Gastrocnemius medialis (tissue), 4 donors: Measurements from ENCODE around the gene ENKD1.

Experiments
- POLR2A ChIP-seq, 2 donors: fragments of 450-650 bp; IDR thresholded peaks; one replicate each; pipeline ENCODE4 v1.6.1; 2017; ENCODE audit warnings: antibody characterized with exemption in 2 of 2, mild to moderate bottlenecking in 2 of 2, moderate library complexity in 2 of 2
- TF ChIP-seq, protein P1 (sequence below), 5 experiments: fragments of 450-650 bp in 3 of 5; fragments of 200-600 bp in 2 of 5; sonication (generic) in 2 of 5; IDR thresholded peaks in 4 of 5; conservative IDR thresholded peaks in 1 of 5; 1 replicate in 4 of 5; 2 replicates in 1 of 5; pipeline ENCODE4 v1.5.1; 2016 to 2019; ENCODE audit warnings: antibody characterized with exemption in 5 of 5, mild to moderate bottlenecking in 3 of 5, moderate library complexity in 3 of 5

DNA sequence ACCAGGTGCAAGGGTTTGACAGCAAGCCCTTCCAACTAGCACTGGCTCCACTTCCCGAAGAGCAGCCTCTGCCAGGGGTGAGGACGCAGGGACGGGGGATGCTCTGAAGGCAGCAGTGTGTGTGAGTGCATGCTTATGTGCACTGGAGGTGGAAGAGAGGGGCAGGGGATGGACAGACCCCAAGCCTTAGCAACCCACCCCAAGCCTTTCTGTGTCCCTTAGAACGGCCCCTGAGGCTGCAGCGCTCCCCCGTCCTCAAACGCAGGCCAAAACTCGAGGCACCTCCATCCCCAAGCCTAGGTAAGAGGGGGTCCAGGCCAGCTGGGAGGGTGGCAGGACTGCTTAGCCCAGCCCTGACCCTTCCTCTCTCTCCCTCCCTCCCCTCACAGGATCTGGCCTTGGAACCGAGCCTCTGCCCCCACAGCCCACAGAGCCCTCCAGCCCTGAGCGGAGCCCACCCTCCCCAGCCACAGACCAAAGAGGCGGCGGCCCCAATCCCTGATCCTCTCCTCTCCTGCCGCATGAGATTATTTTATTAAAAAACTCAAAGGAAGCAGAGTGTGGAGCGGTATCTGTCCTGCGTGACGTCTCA, 9.4 kb downstream of the ENKD1 start:
- TF ChIP-seq, protein P1, sequence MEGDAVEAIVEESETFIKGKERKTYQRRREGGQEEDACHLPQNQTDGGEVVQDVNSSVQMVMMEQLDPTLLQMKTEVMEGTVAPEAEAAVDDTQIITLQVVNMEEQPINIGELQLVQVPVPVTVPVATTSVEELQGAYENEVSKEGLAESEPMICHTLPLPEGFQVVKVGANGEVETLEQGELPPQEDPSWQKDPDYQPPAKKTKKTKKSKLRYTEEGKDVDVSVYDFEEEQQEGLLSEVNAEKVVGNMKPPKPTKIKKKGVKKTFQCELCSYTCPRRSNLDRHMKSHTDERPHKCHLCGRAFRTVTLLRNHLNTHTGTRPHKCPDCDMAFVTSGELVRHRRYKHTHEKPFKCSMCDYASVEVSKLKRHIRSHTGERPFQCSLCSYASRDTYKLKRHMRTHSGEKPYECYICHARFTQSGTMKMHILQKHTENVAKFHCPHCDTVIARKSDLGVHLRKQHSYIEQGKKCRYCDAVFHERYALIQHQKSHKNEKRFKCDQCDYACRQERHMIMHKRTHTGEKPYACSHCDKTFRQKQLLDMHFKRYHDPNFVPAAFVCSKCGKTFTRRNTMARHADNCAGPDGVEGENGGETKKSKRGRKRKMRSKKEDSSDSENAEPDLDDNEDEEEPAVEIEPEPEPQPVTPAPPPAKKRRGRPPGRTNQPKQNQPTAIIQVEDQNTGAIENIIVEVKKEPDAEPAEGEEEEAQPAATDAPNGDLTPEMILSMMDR (IDR thresholded peaks at IDR 0.05 in 4 of 5, conservative IDR thresholded peaks at IDR 0.05 in 1 of 5): no peak
- TF ChIP-seq POLR2A (IDR thresholded peaks at IDR 0.05): no peak
